A549 (cell line): ENCODE results near the gene CNTN5. TPM values are rescaled to one million over a fixed set of nuclear protein-coding genes. Genes with fewer than 3 reads are reported as not detected.

Experiments used
- ATAC-seq, 2 experiments: fragments of 200-7000 bp in 1 of 2; fragments of >200 bp in 1 of 2; cut with Nextera tagmentation in 1 of 2; cut with Tn5 transposase in 1 of 2; 3 replicates each; pipeline versions ENCODE4 v1.8.0 to v1.9.1; 2018 to 2020; ENCODE audit warnings: mild to moderate bottlenecking in 1 of 2, moderate library complexity in 1 of 2
- CTCF ChIA-PET: fragments of 300-600 bp; sonication (Branson Sonifier 250); formaldehyde crosslinking; extraction: SDS; loops from one replicate; lab custom pipeline; 2021; ENCODE audit warnings: antibody characterized with exemption, inconsistent platforms; lab: Yijun Ruan, JAX
- POLR2A ChIA-PET: fragments of 350-600 bp; formaldehyde crosslinking; extraction: SDS; loops from one replicate; lab custom pipeline; 2021; ENCODE audit warnings: antibody characterized with exemption, inconsistent platforms; lab: Yijun Ruan, JAX
- DNase-seq, 2 experiments: peaks; one replicate each; pipeline versions ENCODE4 v3.0.0 to v3.0.0-alpha.2; 2011 to 2016; ENCODE audit warnings: low read depth in 1 of 2, low spot score in 1 of 2
- FAIRE-seq: peaks from 2 replicates; lab custom pipeline; 2011; peaks lifted over from hg19 to GRCh38; lab: Jason Lieb, UNC
- H3K27ac ChIP-seq, 2 experiments: fragments of >200 bp; sonication (Bioruptor Twin); formaldehyde crosslinking; 3 replicates each; pipeline ENCODE4 v1.5.1; 2016 to 2017
- H3K4me1 ChIP-seq: fragments of >200 bp; sonication (Bioruptor Twin); formaldehyde crosslinking; 3 replicates; pipeline ENCODE4 v1.6.1; 2016
- H3K4me2 ChIP-seq: fragments of >200 bp; sonication (Bioruptor Twin); formaldehyde crosslinking; 3 replicates; pipeline ENCODE4 v1.6.1; 2016
- H3K4me3 ChIP-seq: fragments of >200 bp; sonication (Bioruptor Twin); formaldehyde crosslinking; 3 replicates; pipeline ENCODE4 v1.5.1; 2016
- H3K9me3 ChIP-seq: fragments of >200 bp; sonication (Bioruptor Twin); formaldehyde crosslinking; 3 replicates; pipeline ENCODE4 v1.6.1; 2016
- BHLHE40 ChIP-seq: IDR thresholded peaks from 2 replicates; pipeline ENCODE4 v1.6.1; 2012; ENCODE audit warnings: low read depth, low read length, inconsistent platforms
- CBX2 ChIP-seq: fragments of 200-600 bp; sonication (generic); IDR thresholded peaks from 2 replicates; pipeline ENCODE4 v1.6.1; 2016; ENCODE audit warnings: low read depth, mild to moderate bottlenecking, borderline replicate concordance
- CEBPB ChIP-seq, 2 experiments: fragments of >200 bp in 1 of 2; sonication (Bioruptor Twin) in 1 of 2; formaldehyde crosslinking in 1 of 2; IDR thresholded peaks; 2 replicates each; pipeline ENCODE4 v1.6.1; 2012 to 2016
- CHD4 ChIP-seq: fragments of 200-600 bp; sonication (generic); IDR thresholded peaks from 2 replicates; pipeline ENCODE4 v1.6.1; 2016; ENCODE audit warnings: antibody characterized with exemption, mild to moderate bottlenecking, borderline replicate concordance
- EHF ChIP-seq: fragments of 250-450 bp; sonication (Bioruptor Pico); IDR thresholded peaks from 2 replicates; pipeline ENCODE4 v1.5.0; 2020; ENCODE audit warnings: mild to moderate bottlenecking
- EP300 ChIP-seq, 2 experiments: fragments of >200 bp; sonication (Bioruptor Twin); formaldehyde crosslinking; IDR thresholded peaks; 2 replicates in 1 of 2; 3 replicates in 1 of 2; pipeline ENCODE4 v1.6.1; 2016 to 2017
- ESRRA ChIP-seq: fragments of 150-350 bp; IDR thresholded peaks from 2 replicates; pipeline ENCODE4 v1.6.1; 2014; ENCODE audit warnings: mild to moderate bottlenecking, low read length, borderline replicate concordance
- FOSB ChIP-seq: fragments of 250-450 bp; sonication (Bioruptor Pico); IDR thresholded peaks from 2 replicates; pipeline ENCODE4 v1.5.0; 2020; ENCODE audit warnings: mild to moderate bottlenecking, moderate library complexity
- FOSL2 ChIP-seq, 2 experiments: fragments of 450-650 bp in 1 of 2; fragments of >200 bp in 1 of 2; sonication (Bioruptor Twin) in 1 of 2; formaldehyde crosslinking; IDR thresholded peaks; 2 replicates each; pipeline versions ENCODE4 v1.5.0 to v1.6.1; 2016 to 2020; ENCODE audit warnings: mild to moderate bottlenecking in 1 of 2, moderate library complexity in 1 of 2
- FOXS1 ChIP-seq: fragments of 250-450 bp; sonication (Bioruptor Pico); IDR thresholded peaks from 2 replicates; pipeline ENCODE4 v1.5.0; 2020; ENCODE audit warnings: mild to moderate bottlenecking, moderate library complexity
- HEYL ChIP-seq: fragments of 250-450 bp; sonication (Bioruptor Pico); IDR thresholded peaks from 2 replicates; pipeline ENCODE4 v1.8.0; 2021; ENCODE audit warnings: mild to moderate bottlenecking, moderate library complexity
- HOXB13 ChIP-seq: fragments of 250-450 bp; sonication (Bioruptor Pico); IDR thresholded peaks from 2 replicates; pipeline ENCODE4 v1.5.0; 2020; ENCODE audit warnings: low read depth, mild to moderate bottlenecking, moderate library complexity
- HOXB5 ChIP-seq: fragments of 250-450 bp; sonication (Bioruptor Pico); IDR thresholded peaks from 2 replicates; pipeline ENCODE4 v1.5.0; 2020; ENCODE audit warnings: mild to moderate bottlenecking, moderate library complexity
- JUN ChIP-seq, 2 experiments: fragments of >200 bp; sonication (Bioruptor Twin); formaldehyde crosslinking; IDR thresholded peaks; 2 replicates in 1 of 2; 3 replicates in 1 of 2; pipeline ENCODE4 v1.6.1; 2016 to 2017
- JUNB ChIP-seq: fragments of >200 bp; sonication (Bioruptor Twin); formaldehyde crosslinking; IDR thresholded peaks from 2 replicates; pipeline ENCODE4 v1.6.1; 2016
- KDM1A ChIP-seq: fragments of 200-600 bp; sonication (generic); IDR thresholded peaks from 2 replicates; pipeline ENCODE4 v1.6.1; 2016; ENCODE audit warnings: low read depth, mild to moderate bottlenecking
- KDM5A ChIP-seq: fragments of 200-600 bp; sonication (generic); IDR thresholded peaks from 2 replicates; pipeline ENCODE4 v1.6.1; 2016; ENCODE audit warnings: antibody characterized with exemption, mild to moderate bottlenecking
- MAZ ChIP-seq: fragments of 150-350 bp; IDR thresholded peaks from 2 replicates; pipeline ENCODE4 v1.6.1; 2014; ENCODE audit warnings: antibody characterized with exemption, low read depth, low read length, borderline replicate concordance
- MYC ChIP-seq: IDR thresholded peaks from 2 replicates; pipeline ENCODE4 v1.6.1; 2012; ENCODE audit warnings: mild to moderate bottlenecking, inconsistent platforms, low read length, improper control_type of control experiment, borderline replicate concordance
- NFE2L2 ChIP-seq: fragments of 150-350 bp; conservative IDR thresholded peaks from 2 replicates; pipeline ENCODE4 v1.6.1; 2014; ENCODE audit warnings: low read length
- PHF8 ChIP-seq: fragments of 200-600 bp; sonication (generic); IDR thresholded peaks from 2 replicates; pipeline ENCODE4 v1.6.1; 2016; ENCODE audit warnings: low read depth, mild to moderate bottlenecking, antibody characterized with exemption, moderate library complexity, borderline replicate concordance
- POLR2A ChIP-seq: IDR thresholded peaks from 2 replicates; pipeline ENCODE4 v1.6.1; 2012; ENCODE audit warnings: mild to moderate bottlenecking, low read length
- RFX5 ChIP-seq: fragments of 450-650 bp; IDR thresholded peaks from 2 replicates; pipeline ENCODE4 v1.7.1; 2014; ENCODE audit warnings: antibody characterized with exemption, mild to moderate bottlenecking, moderate library complexity
- RNF2 ChIP-seq: fragments of 200-600 bp; sonication (generic); IDR thresholded peaks from 2 replicates; pipeline ENCODE4 v1.6.1; 2016; ENCODE audit warnings: low read depth, mild to moderate bottlenecking, antibody characterized with exemption, moderate library complexity, borderline replicate concordance
- SREBF2 ChIP-seq: fragments of 450-650 bp; IDR thresholded peaks from 2 replicates; pipeline ENCODE4 v1.6.1; 2014; ENCODE audit warnings: mild to moderate bottlenecking, moderate library complexity
- ZNF302 ChIP-seq: fragments of 250-450 bp; sonication (Bioruptor Pico); IDR thresholded peaks from 2 replicates; pipeline ENCODE4 v1.9.0; 2021; ENCODE audit warnings: inconsistent platforms, mild to moderate bottlenecking, moderate library complexity
- ZSCAN20 ChIP-seq: fragments of 250-450 bp; sonication (Bioruptor Pico); IDR thresholded peaks from 2 replicates; pipeline ENCODE4 v1.8.0; 2022; ENCODE audit warnings: mild to moderate bottlenecking, moderate library complexity
- whole genome bisulfite sequencing: methylation state at CpG from one replicate; pipeline ENCODE4 v1.1.6; 2017; ENCODE audit errors: missing lambda C conversion rate; 5-methylcytosine and 5-hydroxymethylcytosine counted together
- polyA plus RNA-seq, 4 experiments: library from polyadenylated mRNA; depleted of rRNA in 3 of 4; stranded (reverse); fragments of >200 nt; fragmentation: RNase III in 1 of 4; extraction: RNeasy Plus Mini Kit Qiagen cat#74134 plus additional on column Dnase treatment in 1 of 4; gene quantifications; 2 replicates in 3 of 4; 3 replicates in 1 of 4; pipeline ENCODE4 v1.2.3, GENCODE V29; 2011 to 2017
- TF ChIP-seq, protein P1 (sequence below): fragments of >200 bp; sonication (Bioruptor Twin); formaldehyde crosslinking; IDR thresholded peaks from 2 replicates; pipeline ENCODE4 v1.6.1; 2016
- TF ChIP-seq, protein P2 (sequence below): fragments of 250-450 bp; sonication (Bioruptor Pico); IDR thresholded peaks from 2 replicates; pipeline ENCODE4 v1.5.0; 2020; ENCODE audit warnings: low read depth, mild to moderate bottlenecking, moderate library complexity
- TF ChIP-seq, protein P3 (sequence below): fragments of 150-350 bp; IDR thresholded peaks from 2 replicates; pipeline ENCODE4 v1.6.1; 2014; ENCODE audit warnings: low read depth, mild to moderate bottlenecking, low read length
- TF ChIP-seq, protein P4 (sequence below): IDR thresholded peaks from 2 replicates; pipeline ENCODE4 v1.6.1; 2012
- TF ChIP-seq, protein P5 (sequence below): IDR thresholded peaks from 2 replicates; pipeline ENCODE4 v1.6.1; 2012

Gene CNTN5
- polyA plus RNA-seq, 2 of the 4 experiments (the other 2 are of a cell fraction): 0.08 TPM; not detected in 1

DNA sequence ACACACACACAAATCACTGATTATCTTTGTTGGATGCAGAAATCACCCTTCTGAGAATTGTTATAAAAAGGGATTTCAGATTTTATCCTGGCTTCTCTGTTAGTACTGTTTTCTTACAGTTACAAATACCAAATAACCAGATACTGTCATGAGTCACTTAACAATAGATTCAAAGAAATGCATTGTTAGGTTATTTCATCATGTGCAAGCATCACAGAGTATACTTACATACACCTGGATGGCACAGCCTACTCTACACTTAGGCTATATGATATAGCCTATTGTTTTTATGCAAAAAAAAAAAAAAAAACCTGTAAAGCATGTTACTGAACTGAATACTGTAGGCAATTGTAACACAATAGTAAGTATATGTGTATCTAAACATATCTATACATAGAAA, 1347.1 kb downstream of the CNTN5 start:
- H3K4me2 ChIP-seq: no peak overlapping the region
- ATAC-seq (no peak), FAIRE-seq (no peak)
- no peaks in the 10 kb centered on the region for H3K4me1 ChIP-seq
- CTCF ChIA-PET: no interaction called here
- no peak overlapping the region for H3K27ac ChIP-seq
- H3K9me3 ChIP-seq: no peaks in the 10 kb centered on the region
- no peak overlapping the region for H3K4me3 ChIP-seq
- TF ChIP-seq ZNF302 (CRISPR knock-in tag) (no peak), MYC (no peak), FOSL2 (IDR thresholded peaks at IDR 0.05) (no peak), FOSL2 (CRISPR knock-in tag; IDR thresholded peaks at IDR 0.05) (no peak), EP300 (IDR thresholded peaks at IDR 0.05) (no peak), JUN (IDR thresholded peaks at IDR 0.05) (no peak), POLR2A (no peak), CHD4 (no peak), RNF2 (no peak), ESRRA (no peak), KDM1A (no peak), EHF (CRISPR knock-in tag) (no peak), PHF8 (no peak), RFX5 (no peak), JUNB (no peak)
- TF ChIP-seq, protein P1, sequence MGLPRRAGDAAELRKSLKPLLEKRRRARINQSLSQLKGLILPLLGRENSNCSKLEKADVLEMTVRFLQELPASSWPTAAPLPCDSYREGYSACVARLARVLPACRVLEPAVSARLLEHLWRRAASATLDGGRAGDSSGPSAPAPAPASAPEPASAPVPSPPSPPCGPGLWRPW: no peak
- TF ChIP-seq, protein P2, sequence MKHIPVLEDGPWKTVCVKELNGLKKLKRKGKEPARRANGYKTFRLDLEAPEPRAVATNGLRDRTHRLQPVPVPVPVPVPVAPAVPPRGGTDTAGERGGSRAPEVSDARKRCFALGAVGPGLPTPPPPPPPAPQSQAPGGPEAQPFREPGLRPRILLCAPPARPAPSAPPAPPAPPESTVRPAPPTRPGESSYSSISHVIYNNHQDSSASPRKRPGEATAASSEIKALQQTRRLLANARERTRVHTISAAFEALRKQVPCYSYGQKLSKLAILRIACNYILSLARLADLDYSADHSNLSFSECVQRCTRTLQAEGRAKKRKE (CRISPR knock-in tag): no peak
- TF ChIP-seq, all 56 proteins: peak for 0
- no peak for DNase-seq
- POLR2A ChIA-PET: no interaction called here

DNA sequence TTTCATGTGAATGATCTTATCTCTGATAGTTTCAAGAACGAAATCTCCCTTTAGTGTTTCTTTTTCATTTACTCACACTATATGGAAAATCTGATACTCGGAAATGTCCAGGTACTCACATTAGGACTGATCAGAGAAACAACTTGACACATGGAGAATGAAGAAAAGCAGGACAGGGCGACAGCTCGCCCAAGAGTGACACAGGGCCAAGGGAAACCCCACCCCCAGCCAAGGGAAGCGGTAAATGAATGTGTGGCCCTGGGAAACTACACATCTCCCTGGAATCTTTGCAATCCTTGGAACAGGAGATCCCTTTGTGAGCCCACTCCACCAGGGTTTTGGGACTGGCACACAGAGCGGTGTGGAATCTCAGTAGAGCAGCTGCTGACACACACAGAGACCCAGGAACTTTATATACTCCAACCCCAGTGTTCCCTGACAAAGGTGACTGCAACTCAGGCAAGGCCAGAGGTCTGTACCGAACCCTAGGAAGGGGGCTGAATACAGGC, 1362.7 kb downstream of the CNTN5 start:
- no peaks in the 10 kb centered on the region for H3K4me1 ChIP-seq
- no peaks in the 10 kb centered on the region for H3K9me3 ChIP-seq
- H3K27ac ChIP-seq: no peak overlapping the region
- WGBS: 19% methylated on average over 4 of the region's 7 CpGs
- FAIRE-seq (no peak), DNase-seq (no peak), ATAC-seq (no peak)
- CTCF ChIA-PET: no interaction called here
- TF ChIP-seq BHLHE40 (no peak), ZSCAN20 (CRISPR knock-in tag) (no peak), FOSB (CRISPR knock-in tag) (no peak), HEYL (CRISPR knock-in tag) (no peak), HOXB13 (CRISPR knock-in tag) (no peak), FOXS1 (CRISPR knock-in tag) (no peak), CBX2 (no peak), KDM5A (no peak), CEBPB (IDR thresholded peaks at IDR 0.05) (no peak), NFE2L2 (no peak), HOXB5 (CRISPR knock-in tag) (no peak), MAZ (no peak), SREBF2 (no peak), POLR2A (no peak)
- TF ChIP-seq, protein P3, sequence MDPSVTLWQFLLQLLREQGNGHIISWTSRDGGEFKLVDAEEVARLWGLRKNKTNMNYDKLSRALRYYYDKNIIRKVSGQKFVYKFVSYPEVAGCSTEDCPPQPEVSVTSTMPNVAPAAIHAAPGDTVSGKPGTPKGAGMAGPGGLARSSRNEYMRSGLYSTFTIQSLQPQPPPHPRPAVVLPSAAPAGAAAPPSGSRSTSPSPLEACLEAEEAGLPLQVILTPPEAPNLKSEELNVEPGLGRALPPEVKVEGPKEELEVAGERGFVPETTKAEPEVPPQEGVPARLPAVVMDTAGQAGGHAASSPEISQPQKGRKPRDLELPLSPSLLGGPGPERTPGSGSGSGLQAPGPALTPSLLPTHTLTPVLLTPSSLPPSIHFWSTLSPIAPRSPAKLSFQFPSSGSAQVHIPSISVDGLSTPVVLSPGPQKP: no peak
- TF ChIP-seq, protein P4, sequence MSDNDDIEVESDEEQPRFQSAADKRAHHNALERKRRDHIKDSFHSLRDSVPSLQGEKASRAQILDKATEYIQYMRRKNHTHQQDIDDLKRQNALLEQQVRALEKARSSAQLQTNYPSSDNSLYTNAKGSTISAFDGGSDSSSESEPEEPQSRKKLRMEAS: no peak
- TF ChIP-seq, protein P5, sequence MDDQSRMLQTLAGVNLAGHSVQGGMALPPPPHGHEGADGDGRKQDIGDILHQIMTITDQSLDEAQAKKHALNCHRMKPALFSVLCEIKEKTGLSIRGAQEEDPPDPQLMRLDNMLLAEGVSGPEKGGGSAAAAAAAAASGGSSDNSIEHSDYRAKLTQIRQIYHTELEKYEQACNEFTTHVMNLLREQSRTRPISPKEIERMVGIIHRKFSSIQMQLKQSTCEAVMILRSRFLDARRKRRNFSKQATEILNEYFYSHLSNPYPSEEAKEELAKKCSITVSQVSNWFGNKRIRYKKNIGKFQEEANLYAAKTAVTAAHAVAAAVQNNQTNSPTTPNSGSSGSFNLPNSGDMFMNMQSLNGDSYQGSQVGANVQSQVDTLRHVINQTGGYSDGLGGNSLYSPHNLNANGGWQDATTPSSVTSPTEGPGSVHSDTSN: no peak
- H3K4me2 ChIP-seq: no peak overlapping the region
- POLR2A ChIA-PET: no interaction called here
- H3K4me3 ChIP-seq: no peak overlapping the region
